Measurements from ENCODE around the gene CDK5. TPM values are rescaled to one million over a fixed set of nuclear protein-coding genes. Genes with fewer than 3 reads are reported as not detected.

CDK5 gene
- total and polyA plus RNA-seq, 4 donors: 6.8 to 17.3 (median 9.2) TPM

- no peak for ATAC-seq (ENCODE audit: insufficient read depth, low FRiP score)
- H3K9ac ChIP-seq (ENCODE audit: insufficient read depth in 1 of 2, low read length in 2 of 2): no peak overlapping the region
- no peaks in the 10 kb centered on the region for H3K9me3 ChIP-seq (ENCODE audit: control insufficient read depth in 4 of 4, insufficient read depth in 3 of 4, low read length in 3 of 4)
- 43 to 63% methylated on average over 7 of the region's 7 CpGs for WGBS, 2 donors
- no peak for DNase-seq
- no peak overlapping the region for H3K4me3 ChIP-seq
- no peak for TF ChIP-seq CTCF (IDR thresholded peaks at IDR 0.05; ENCODE audit: control extremely low read depth, extremely low read depth)
- H3K27ac ChIP-seq (ENCODE audit: low read depth in 1 of 2, low read length in 1 of 2): no peak overlapping the region
- no peaks in the 10 kb centered on the region for H3K27me3 ChIP-seq (ENCODE audit: control insufficient read depth in 3 of 3, insufficient read depth in 3 of 3, low read length in 2 of 3)
- peaks cover 0 to 7% (median 0%) of the 10 kb centered on the region in 4 donors for H3K36me3 ChIP-seq (ENCODE audit: control insufficient read depth in 4 of 4, insufficient read depth in 4 of 4, low read length in 4 of 4)
- H3K4me1 ChIP-seq (ENCODE audit: control insufficient read depth in 5 of 5, insufficient read depth in 5 of 5, low read length in 5 of 5): peaks cover 0 to 36% (median 27%) of the 10 kb centered on the region in 5 donors
These were observed 47.7 kb downstream of the CDK5 start for GRCh38 chr7:151010037-151010306.

- 71 to 79% methylated on average over 20 to 22 of the region's 22 CpGs for WGBS, 2 donors
- Histone ChIP-seq H3K4me1 (ENCODE audit: control insufficient read depth in 5 of 5, insufficient read depth in 5 of 5, low read length in 5 of 5) (peaks cover 0 to 36% (median 27%) of the 10 kb centered on the region in 5 donors), H3K9me3 (ENCODE audit: control insufficient read depth in 4 of 4, insufficient read depth in 3 of 4, low read length in 3 of 4) (no peaks in the 10 kb centered on the region), H3K9ac (ENCODE audit: insufficient read depth in 1 of 2, low read length in 2 of 2) (no peak overlapping the region), H3K36me3 (ENCODE audit: control insufficient read depth in 4 of 4, insufficient read depth in 4 of 4, low read length in 4 of 4) (peaks cover 0 to 7% (median 0%) of the 10 kb centered on the region in 4 donors), H3K4me3 (no peak overlapping the region), H3K27ac (ENCODE audit: low read depth in 1 of 2, low read length in 1 of 2) (no peak overlapping the region), H3K27me3 (ENCODE audit: control insufficient read depth in 3 of 3, insufficient read depth in 3 of 3, low read length in 2 of 3) (no peaks in the 10 kb centered on the region)
- DNase-seq (peak in 1 of 3 donors; percentile 57), ATAC-seq (ENCODE audit: insufficient read depth, low FRiP score) (no peak)
- no peak for TF ChIP-seq CTCF (IDR thresholded peaks at IDR 0.05; ENCODE audit: control extremely low read depth, extremely low read depth)
These were observed 48.2 kb downstream of the CDK5 start for GRCh38 chr7:151009327-151010036.

GRCh38 chr7:151008511-151009323 lies 49.0 kb downstream of the CDK5 start:
- no peak for TF ChIP-seq CTCF (IDR thresholded peaks at IDR 0.05; ENCODE audit: control extremely low read depth, extremely low read depth)
- H3K36me3 ChIP-seq (ENCODE audit: control insufficient read depth in 4 of 4, insufficient read depth in 4 of 4, low read length in 4 of 4): peaks cover 0 to 7% (median 0%) of the 10 kb centered on the region in 4 donors
- WGBS, 2 donors: 57 to 60% methylated on average over 39 to 40 of the region's 40 CpGs
- peak in 2 of 3 donors; percentile 63 to 66 for DNase-seq
- H3K4me1 ChIP-seq (ENCODE audit: control insufficient read depth in 5 of 5, insufficient read depth in 5 of 5, low read length in 5 of 5): peaks cover 0 to 36% (median 27%) of the 10 kb centered on the region in 5 donors
- no peaks in the 10 kb centered on the region for H3K9me3 ChIP-seq (ENCODE audit: control insufficient read depth in 4 of 4, insufficient read depth in 3 of 4, low read length in 3 of 4)
- peak; percentile 27 for ATAC-seq (ENCODE audit: insufficient read depth, low FRiP score)
- H3K27me3 ChIP-seq (ENCODE audit: control insufficient read depth in 3 of 3, insufficient read depth in 3 of 3, low read length in 2 of 3): no peaks in the 10 kb centered on the region
- peak overlapping the region in 1 of 2 donors; percentile 36 for H3K9ac ChIP-seq (ENCODE audit: insufficient read depth in 1 of 2, low read length in 2 of 2)
- no peak overlapping the region for H3K4me3 ChIP-seq
- H3K27ac ChIP-seq (ENCODE audit: low read depth in 1 of 2, low read length in 1 of 2): no peak overlapping the region

Data from lung (tissue), 12 donors.